H1 (cell line): ENCODE measurements around the gene NR3C1. TPM values are rescaled to one million over a fixed set of nuclear protein-coding genes. Genes with fewer than 3 reads are reported as not detected.

Source experiments
- CTCF ChIA-PET: fragments of 300-600 bp; sonication (Branson Sonifier 250); formaldehyde crosslinking; loops from one replicate; lab custom pipeline; 2021; ENCODE audit not compliant: partially characterized antibody; lab: Charles Lee
- POLR2A ChIA-PET: fragments of 300-600 bp; sonication (Branson Sonifier 250); formaldehyde crosslinking; loops from one replicate; lab custom pipeline; 2021; ENCODE audit warnings: inconsistent platforms; ENCODE audit not compliant: partially characterized antibody; lab: Charles Lee
- DNase-seq, 2 experiments: peaks; one replicate each; pipeline versions ENCODE4 v3.0.0 to v3.0.0-alpha.2; 2010 to 2022; ENCODE audit warnings: low spot score in 2 of 2, low read depth in 1 of 2, mixed read lengths in 1 of 2
- FAIRE-seq: peaks from 2 replicates; lab custom pipeline; 2011; peaks lifted over from hg19 to GRCh38; lab: Jason Lieb, UNC
- H2AFZ ChIP-seq: 2 replicates; pipeline ENCODE4 v1.8.1; 2012; ENCODE audit warnings: low read length, inconsistent platforms
- H2AK5ac ChIP-seq: 2 replicates; pipeline ENCODE4 v1.6.1; 2013; ENCODE audit warnings: low read depth, low read length
- H2BK120ac ChIP-seq: replicated peaks from 2 replicates; pipeline ENCODE3; 2013; ENCODE audit warnings: low read depth, low read length, inconsistent platforms
- H2BK12ac ChIP-seq: 2 replicates; pipeline ENCODE4 v1.6.1; 2013; ENCODE audit warnings: low read depth, low read length
- H2BK15ac ChIP-seq: 2 replicates; pipeline ENCODE4 v1.6.1; 2013; ENCODE audit warnings: low read length
- H2BK20ac ChIP-seq: 2 replicates; pipeline ENCODE4 v1.6.1; 2013; ENCODE audit warnings: low read length
- H2BK5ac ChIP-seq: 2 replicates; pipeline ENCODE4 v1.6.1; 2013; ENCODE audit warnings: low read depth, low read length
- H3K14ac ChIP-seq: 2 replicates; pipeline ENCODE4 v1.6.1; 2013; ENCODE audit warnings: inconsistent platforms; ENCODE audit not compliant: insufficient read length
- H3K18ac ChIP-seq: 2 replicates; pipeline ENCODE4 v1.6.1; 2013; ENCODE audit warnings: low read length; ENCODE audit errors: extremely low read depth
- H3K23ac ChIP-seq: 2 replicates; pipeline ENCODE4 v1.6.1; 2013; ENCODE audit warnings: inconsistent platforms; ENCODE audit not compliant: insufficient read length
- H3K23me2 ChIP-seq: 2 replicates; pipeline ENCODE4 v1.6.1; 2013; ENCODE audit warnings: low read depth, low read length
- H3K27ac ChIP-seq: 2 replicates; pipeline ENCODE4 v1.6.1; 2011; ENCODE audit warnings: low read depth, low read length, inconsistent platforms
- H3K27me3 ChIP-seq, 4 experiments: replicated peaks in 1 of 4; 1 replicate in 1 of 4; 2 replicates in 3 of 4; pipeline versions ENCODE4 v1.6.1 to v1.8.1; 2011 to 2013; ENCODE audit warnings: low read length in 3 of 4, mild to moderate bottlenecking in 3 of 4, inconsistent platforms in 2 of 4, mixed read lengths in 2 of 4, moderate library complexity in 1 of 4; ENCODE audit not compliant: control insufficient read depth in 3 of 4, insufficient read depth in 3 of 4; ENCODE audit errors: extremely low read depth in 1 of 4
- H3K36me3 ChIP-seq, 4 experiments: 2 replicates each; pipeline versions ENCODE4 v1.6.1 to v1.8.1; 2011 to 2013; ENCODE audit warnings: mild to moderate bottlenecking in 4 of 4, low read length in 3 of 4, moderate library complexity in 2 of 4, control low read depth in 1 of 4, inconsistent platforms in 1 of 4; ENCODE audit not compliant: insufficient read depth in 4 of 4, control insufficient read depth in 2 of 4
- H3K4ac ChIP-seq: replicated peaks from 2 replicates; pipeline ENCODE3; 2013; ENCODE audit warnings: low read length, low read depth, mixed read lengths, inconsistent platforms; ENCODE audit not compliant: insufficient read length
- H3K4me1 ChIP-seq, 4 experiments: replicated peaks in 1 of 4; 1 replicate in 1 of 4; 2 replicates in 3 of 4; pipeline versions ENCODE4 v1.6.1 to v1.8.1; 2011 to 2013; ENCODE audit warnings: low read length in 3 of 4, inconsistent platforms in 2 of 4, mixed read lengths in 1 of 4; ENCODE audit not compliant: insufficient read depth in 4 of 4, control insufficient read depth in 3 of 4
- H3K4me2 ChIP-seq, 2 experiments: 2 replicates each; pipeline versions ENCODE4 v1.6.1 to v1.8.1; 2011 to 2013; ENCODE audit warnings: low read depth in 2 of 2, low read length in 2 of 2, control low read depth in 1 of 2, inconsistent platforms in 1 of 2, mild to moderate bottlenecking in 1 of 2; ENCODE audit not compliant: insufficient read depth in 1 of 2
- H3K4me3 ChIP-seq, 4 experiments: fragments of 200-600, 300-600 bp in 1 of 4; sonication (generic), shearing (Covaris generic), sonication (Bioruptor Twin) in 1 of 4; 2 replicates each; pipeline versions ENCODE4 v1.5.1 to v1.8.1; 2011 to 2016; ENCODE audit warnings: low read length in 4 of 4, low read depth in 3 of 4, control low read depth in 2 of 4, inconsistent platforms in 2 of 4, mild to moderate bottlenecking in 2 of 4, mixed read lengths in 1 of 4, moderate library complexity in 1 of 4; ENCODE audit not compliant: insufficient read depth in 2 of 4; ENCODE audit errors: extremely low read depth in 1 of 4
- H3K56ac ChIP-seq: replicated peaks from 2 replicates; pipeline ENCODE3; 2013; ENCODE audit warnings: low read depth, mild to moderate bottlenecking, mixed read lengths, low read length, inconsistent platforms; ENCODE audit not compliant: insufficient read length
- H3K79me1 ChIP-seq: 2 replicates; pipeline ENCODE4 v1.6.1; 2013; ENCODE audit warnings: low read depth, low read length, control low read depth
- H3K79me2 ChIP-seq, 2 experiments: 2 replicates each; pipeline versions ENCODE4 v1.6.1 to v1.8.1; 2012 to 2013; ENCODE audit warnings: low read length in 2 of 2, mild to moderate bottlenecking in 2 of 2, inconsistent platforms in 1 of 2; ENCODE audit not compliant: insufficient read depth in 2 of 2, control insufficient read depth in 1 of 2
- H3K9ac ChIP-seq, 4 experiments: replicated peaks in 1 of 4; 1 replicate in 1 of 4; 2 replicates in 3 of 4; pipeline versions ENCODE4 v1.6.1 to v1.8.1; 2011 to 2013; ENCODE audit warnings: low read depth in 3 of 4, low read length in 3 of 4, control low read depth in 2 of 4, mild to moderate bottlenecking in 2 of 4, moderate library complexity in 2 of 4, inconsistent platforms in 1 of 4; ENCODE audit errors: extremely low read depth in 1 of 4
- H3K9me3 ChIP-seq, 2 experiments: 2 replicates each; pipeline versions ENCODE4 v1.6.1 to v1.8.1; 2012 to 2013; ENCODE audit warnings: mild to moderate bottlenecking in 2 of 2, moderate library complexity in 2 of 2, control low read depth in 1 of 2, inconsistent platforms in 1 of 2, low read depth in 1 of 2, low read length in 1 of 2, mixed read lengths in 1 of 2; ENCODE audit not compliant: insufficient read depth in 2 of 2
- H4K20me1 ChIP-seq, 2 experiments: replicated peaks in 1 of 2; 2 replicates each; pipeline versions ENCODE3 to v1.8.1; 2011 to 2013; ENCODE audit warnings: inconsistent platforms in 2 of 2, low read length in 2 of 2, mild to moderate bottlenecking in 1 of 2; ENCODE audit not compliant: insufficient read depth in 2 of 2, control insufficient read depth in 1 of 2
- H4K5ac ChIP-seq: 2 replicates; pipeline ENCODE4 v1.6.1; 2013; ENCODE audit warnings: low read length, low read depth, mixed read lengths, inconsistent platforms; ENCODE audit not compliant: insufficient read length
- H4K8ac ChIP-seq: 2 replicates; pipeline ENCODE4 v1.8.0; 2013; ENCODE audit warnings: mild to moderate bottlenecking, moderate library complexity, low read length, inconsistent platforms; ENCODE audit not compliant: insufficient read depth; ENCODE audit errors: extremely low read depth
- H4K91ac ChIP-seq: replicated peaks from 2 replicates; pipeline ENCODE3; 2013; ENCODE audit warnings: low read length, mixed read lengths, inconsistent platforms; ENCODE audit not compliant: insufficient read length
- EGR1 ChIP-seq: IDR thresholded peaks from 2 replicates; pipeline ENCODE4 v1.6.1; 2011; ENCODE audit warnings: low read depth, low read length, borderline replicate concordance
- SIX5 ChIP-seq: IDR thresholded peaks from 2 replicates; pipeline ENCODE4 v1.6.1; 2011; ENCODE audit warnings: mild to moderate bottlenecking, low read depth, low read length
- WGBS, 2 experiments: shearing (Covaris generic) in 1 of 2; methylation state at CpG; one replicate each; pipeline versions ENCODE4 v1.1.6 to v1.1.7; 2013 to 2015; ENCODE audit warnings: low lambda C conversion rate in 2 of 2, mixed read lengths in 2 of 2, inconsistent platforms in 1 of 2, low coverage in 1 of 2, missing lambda C conversion rate in 1 of 2; ENCODE audit not compliant: insufficient replicate concordance in 2 of 2, insufficient coverage in 1 of 2, insufficient read length in 1 of 2; ENCODE audit errors: extremely low coverage in 1 of 2, missing lambda C conversion rate in 1 of 2; 5-methylcytosine and 5-hydroxymethylcytosine counted together
- polyA plus RNA-seq, 7 experiments: library from polyadenylated mRNA; depleted of rRNA in 3 of 7; stranded (reverse) in 5 of 7; unstranded in 2 of 7; fragments of >200 nt in 5 of 7; fragments of 200-250 nt in 2 of 7; gene quantifications; 1 replicate in 5 of 7; 2 replicates in 1 of 7; 4 replicates in 1 of 7; pipeline versions ENCODE4 v1.2.1 to v1.2.3, GENCODE V29; 2011 to 2013; ENCODE audit warnings: missing spikeins in 2 of 7, mixed read lengths in 2 of 7
- total RNA-seq: library from RNA; stranded (reverse); fragmentation: NEBNext Ultra II Directional; extraction: Animal tissue kit (Norgen Biotek cat#: 25700); gene quantifications from 2 replicates; pipeline ENCODE4 v1.2.1, GENCODE V29; 2021

Gene NR3C1
- total and polyA plus RNA-seq, 2 of the 8 experiments (the other 6 are each of a cell fraction or from before 2014, with no cell fraction given): 1.7 to 5.4 TPM

GRCh38 chr5:143311955-143312354 lies 91.5 kb downstream of the NR3C1 start:
- no peak overlapping the region for H2AK5ac ChIP-seq
- H3K4ac ChIP-seq: no peak overlapping the region
- no peak overlapping the region for H3K4me3 ChIP-seq
- H3K36me3 ChIP-seq: no peaks in the 10 kb centered on the region; a peak in 1 of 8 replicates
- no peak overlapping the region for H2BK5ac ChIP-seq
- H2BK12ac ChIP-seq: no peak overlapping the region
- H3K27me3 ChIP-seq: no peaks in the 10 kb centered on the region
- no peak overlapping the region for H2AFZ ChIP-seq
- H4K5ac ChIP-seq: no peak overlapping the region
- no peak overlapping the region for H3K9ac ChIP-seq
- no peak overlapping the region for H3K56ac ChIP-seq
- H4K20me1 ChIP-seq: no peaks in the 10 kb centered on the region
- ChIA-PET POLR2A (no interaction called here), CTCF (no interaction called here)
- H3K79me2 ChIP-seq: no peaks in the 10 kb centered on the region
- H3K23me2 ChIP-seq: no peaks in the 10 kb centered on the region
- H3K9me3 ChIP-seq: no peaks in the 10 kb centered on the region
- 87% methylated on average over 1 of the region's 1 CpG; no CpG with 5 or more reads in 1 of the 2 experiments for whole genome bisulfite sequencing, 2 experiments
- no peaks in the 10 kb centered on the region for H3K4me1 ChIP-seq
- no peak overlapping the region for H3K4me2 ChIP-seq
- H3K79me1 ChIP-seq: no peaks in the 10 kb centered on the region
- no peak overlapping the region for H2BK120ac ChIP-seq
- H3K14ac ChIP-seq: no peak overlapping the region
- H3K18ac ChIP-seq: no peak overlapping the region
- H2BK15ac ChIP-seq: no peak overlapping the region
- no peak overlapping the region for H2BK20ac ChIP-seq
- TF ChIP-seq SIX5 (no peak), EGR1 (no peak)
- no peak overlapping the region for H3K23ac ChIP-seq
- FAIRE-seq (no peak), DNase-seq (no peak)
- H4K91ac ChIP-seq: no peak overlapping the region
- no peak overlapping the region for H4K8ac ChIP-seq
- no peak overlapping the region for H3K27ac ChIP-seq
